ENCODE measurements around the gene CLEC18B.
"Not testable (repeated sequence)": the region's sequence is repeated elsewhere in the genome, so short reads cannot be mapped to it uniquely, and the experiment has no call there.

CLEC18B gene

GRCh38 chr16:74420612-74421481 lies at the start of gene CLEC18B:
CLEC18B (minus strand) TSS chr16:74421478; CDS start chr16:74421270, 208 bp downstream.
- not testable (repeated sequence) for TF ChIP-seq GATA2, GATA3 (IDR thresholded peaks at IDR 0.05; ENCODE audit: low read depth, low read length)

DNA sequence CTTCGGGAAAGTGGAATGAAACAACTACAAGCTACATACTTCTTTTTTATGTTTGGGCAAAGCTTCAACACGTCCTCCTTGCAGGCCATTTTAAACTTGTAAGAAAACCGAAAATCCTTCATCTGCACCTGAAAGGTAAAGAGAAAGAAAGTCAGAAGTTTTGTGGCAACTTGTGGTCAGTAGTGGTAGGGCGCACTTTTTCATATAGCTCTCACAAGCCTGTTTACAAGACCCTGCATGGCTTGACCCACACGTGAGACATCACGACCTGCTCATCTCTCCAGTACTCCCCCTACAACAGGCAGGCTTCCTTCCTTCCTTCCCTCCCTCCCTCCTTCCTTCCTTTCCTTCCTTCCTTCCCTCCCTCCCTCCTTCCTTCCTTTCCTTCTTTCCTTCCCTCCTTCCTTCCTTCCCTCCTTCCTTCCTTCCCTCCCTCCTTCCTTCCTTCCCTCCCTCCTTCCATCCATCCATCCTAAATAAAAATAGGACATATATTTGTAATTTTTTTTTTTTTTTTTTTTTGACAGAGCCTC lies 48.7 kb upstream of the CLEC18B start:
- no peak for TF ChIP-seq GATA2 (IDR thresholded peaks at IDR 0.05; ENCODE audit: low read depth, low read length)

GRCh38 chr16:74468807-74469525 lies 47.7 kb upstream of the CLEC18B start:
- no peak for TF ChIP-seq GATA3 (IDR thresholded peaks at IDR 0.05; ENCODE audit: low read depth, low read length)
- no peak for TF ChIP-seq GATA2 (IDR thresholded peaks at IDR 0.05; ENCODE audit: low read depth, low read length)

DNA sequence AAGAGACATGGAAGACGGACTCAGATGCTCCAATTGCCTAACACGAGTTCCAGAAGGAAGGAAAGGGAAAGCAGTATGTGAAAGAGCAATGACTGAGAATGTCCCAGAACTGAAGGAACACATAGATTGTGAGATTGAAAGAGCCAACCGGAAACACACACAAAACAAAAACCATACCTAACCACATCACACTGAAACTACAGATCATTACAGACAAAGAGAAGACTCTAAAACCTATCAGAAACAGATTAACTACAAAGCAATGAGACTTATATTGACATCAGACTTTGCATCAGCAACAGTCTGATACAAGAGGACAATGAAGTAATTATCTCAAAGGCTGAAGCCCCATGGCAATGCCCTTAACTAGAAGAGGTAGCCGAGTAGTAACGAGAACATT lies 45.6 kb upstream of the CLEC18B start:
- TF ChIP-seq GATA3 (IDR thresholded peaks at IDR 0.05; ENCODE audit: low read depth, low read length) (no peak), GATA2 (IDR thresholded peaks at IDR 0.05; ENCODE audit: low read depth, low read length) (no peak)

DNA sequence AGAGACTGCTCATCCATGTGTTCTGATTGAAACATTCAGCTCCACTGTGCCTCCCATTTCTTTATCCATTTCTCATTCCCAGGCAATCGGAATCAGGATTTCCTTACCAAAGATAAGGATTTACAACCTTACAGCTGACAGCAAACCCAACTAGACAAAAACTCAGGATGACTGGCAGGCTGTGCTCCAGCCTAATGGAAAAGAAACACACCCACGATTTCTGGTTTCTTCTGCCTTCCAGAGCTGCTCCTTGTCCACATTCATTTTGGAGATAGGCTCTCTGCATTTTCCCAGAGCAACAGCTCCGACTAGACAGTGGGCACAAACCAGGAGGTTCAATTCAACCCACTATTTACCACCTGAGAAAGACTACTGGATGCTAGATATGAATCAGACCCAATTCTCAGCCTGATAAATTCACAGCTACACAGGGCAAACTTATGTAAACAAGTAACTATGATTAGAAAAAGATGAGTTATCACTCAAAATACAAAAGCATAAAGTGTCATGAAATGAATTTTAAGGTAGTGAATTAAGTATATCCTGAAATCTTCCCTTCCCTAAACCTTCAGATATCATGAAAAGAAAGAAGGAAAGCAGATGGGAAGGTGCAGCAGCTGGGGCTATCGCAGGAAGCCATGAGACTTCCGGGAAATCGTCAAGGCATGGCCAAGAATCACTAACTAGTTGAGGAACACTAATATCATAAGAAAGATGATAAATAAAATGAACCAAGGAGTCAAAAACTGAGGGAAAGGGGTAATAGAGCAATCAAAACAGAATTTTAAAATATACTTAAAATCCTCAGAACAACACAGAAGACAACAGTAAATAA lies 44.8 kb upstream of the CLEC18B start:
- no peak for TF ChIP-seq GATA3 (IDR thresholded peaks at IDR 0.05; ENCODE audit: low read depth, low read length)
- TF ChIP-seq GATA2 (IDR thresholded peaks at IDR 0.05; ENCODE audit: low read depth, low read length) = no peak

- no peak for TF ChIP-seq GATA2 (IDR thresholded peaks at IDR 0.05; ENCODE audit: low read depth, low read length)
- no peak for TF ChIP-seq GATA3 (IDR thresholded peaks at IDR 0.05; ENCODE audit: low read depth, low read length)
These were observed 44.0 kb upstream of the CLEC18B start for GRCh38 chr16:74465281-74465680.

DNA sequence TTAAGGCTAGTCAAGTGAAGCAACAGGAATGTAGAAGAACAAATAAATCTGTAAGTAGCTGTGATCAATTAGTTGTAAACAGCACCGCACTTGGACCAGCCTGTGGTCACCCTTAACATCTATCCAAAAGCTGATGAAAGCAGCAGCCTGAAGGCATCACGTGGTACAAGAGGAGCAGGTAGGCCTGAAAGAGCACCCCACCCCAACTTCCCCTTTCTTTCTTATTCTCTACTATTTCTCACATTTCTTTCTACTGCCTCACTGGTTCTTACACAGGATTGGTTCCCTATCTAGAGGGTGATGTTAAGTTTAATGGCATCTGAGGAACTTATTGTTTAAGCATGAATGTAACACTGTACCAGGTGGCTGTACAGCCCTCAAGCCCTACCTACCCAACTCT lies 42.6 kb upstream of the CLEC18B start:
- TF ChIP-seq GATA2 (IDR thresholded peaks at IDR 0.05; ENCODE audit: low read depth, low read length) = no peak
- no peak for TF ChIP-seq GATA3 (IDR thresholded peaks at IDR 0.05; ENCODE audit: low read depth, low read length)

DNA sequence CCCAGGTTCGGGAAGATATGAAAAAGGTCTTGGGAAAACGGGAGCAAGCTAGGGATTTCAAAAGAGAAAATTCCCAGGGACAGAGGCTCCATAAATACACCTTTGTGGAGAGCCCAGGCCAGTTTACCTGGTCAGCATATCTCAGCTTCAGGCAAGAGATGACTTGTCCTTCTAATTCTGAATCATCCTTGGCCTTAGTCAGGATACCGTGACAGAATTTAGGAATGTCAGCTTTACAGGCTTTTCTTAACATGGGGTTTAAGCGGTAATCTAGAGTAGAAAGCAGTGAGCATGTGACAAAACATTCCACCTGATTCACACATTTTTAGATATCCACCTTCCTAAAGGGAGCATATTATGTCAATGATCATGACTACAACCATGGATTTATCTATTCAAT lies 41.1 kb upstream of the CLEC18B start:
- TF ChIP-seq GATA3 (IDR thresholded peaks at IDR 0.05; ENCODE audit: low read depth, low read length) = no peak
- no peak for TF ChIP-seq GATA2 (IDR thresholded peaks at IDR 0.05; ENCODE audit: low read depth, low read length)

- TF ChIP-seq GATA3 (IDR thresholded peaks at IDR 0.05; ENCODE audit: low read depth, low read length) = no peak
- no peak for TF ChIP-seq GATA2 (IDR thresholded peaks at IDR 0.05; ENCODE audit: low read depth, low read length)
These were observed 40.5 kb upstream of the CLEC18B start for GRCh38 chr16:74461826-74462225.

- TF ChIP-seq GATA2 (IDR thresholded peaks at IDR 0.05; ENCODE audit: low read depth, low read length) (no peak), GATA3 (IDR thresholded peaks at IDR 0.05; ENCODE audit: low read depth, low read length) (no peak)
These were observed 39.3 kb upstream of the CLEC18B start for GRCh38 chr16:74460542-74460941.

DNA sequence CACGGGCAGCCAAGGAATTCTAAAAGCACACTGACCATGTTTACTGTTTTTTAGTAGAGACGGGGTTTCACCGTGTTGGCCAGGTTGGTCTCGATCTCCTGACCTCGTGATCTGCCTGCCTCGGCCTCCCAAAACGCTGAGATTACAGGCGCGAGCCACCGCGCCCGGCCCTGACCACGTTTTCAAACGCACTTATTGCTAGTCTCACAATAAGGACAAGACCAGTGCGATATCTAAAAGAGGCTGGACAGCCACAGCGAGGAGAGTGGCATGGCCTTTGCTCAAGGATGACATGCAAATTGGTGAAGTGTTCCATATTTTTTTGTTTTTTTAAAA lies 35.0 kb upstream of the CLEC18B start:
- TF ChIP-seq GATA2 (IDR thresholded peaks at IDR 0.05; ENCODE audit: low read depth, low read length) (no peak), GATA3 (IDR thresholded peaks at IDR 0.05; ENCODE audit: low read depth, low read length) (no peak)

DNA sequence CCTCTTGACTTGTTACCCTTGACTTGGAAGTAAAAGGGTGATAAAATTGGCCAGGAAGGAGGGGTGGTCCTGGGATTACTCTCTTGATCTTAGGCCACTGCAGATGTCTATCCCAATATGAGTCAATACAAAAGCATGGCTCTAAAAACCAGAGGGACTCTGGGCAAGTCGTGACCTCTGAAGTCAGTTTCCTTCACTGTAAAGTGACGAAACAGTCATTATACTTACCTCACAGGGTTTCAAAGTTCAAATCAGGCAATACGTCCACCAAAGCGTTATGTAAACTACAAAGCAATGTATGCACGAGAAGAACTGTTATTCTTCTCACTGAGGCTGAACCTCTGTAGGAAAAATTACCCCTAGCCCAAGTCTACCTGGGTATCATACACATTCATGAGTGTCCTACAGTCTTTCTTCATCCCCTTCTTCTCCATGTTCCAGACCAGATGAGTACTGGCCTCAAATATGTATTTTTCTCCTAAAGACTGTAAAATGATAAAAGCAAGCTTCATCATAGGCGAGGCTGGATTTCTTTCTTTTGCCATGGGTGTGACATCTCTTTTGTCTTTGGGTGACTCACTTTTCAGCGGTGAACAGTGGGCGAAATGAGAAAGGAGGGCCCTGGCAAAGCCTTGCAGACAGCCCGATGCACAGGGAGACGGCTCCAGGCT lies 34.5 kb upstream of the CLEC18B start:
- TF ChIP-seq GATA3 (IDR thresholded peaks at IDR 0.05; ENCODE audit: low read depth, low read length) (no peak), GATA2 (IDR thresholded peaks at IDR 0.05; ENCODE audit: low read depth, low read length) (no peak)

DNA sequence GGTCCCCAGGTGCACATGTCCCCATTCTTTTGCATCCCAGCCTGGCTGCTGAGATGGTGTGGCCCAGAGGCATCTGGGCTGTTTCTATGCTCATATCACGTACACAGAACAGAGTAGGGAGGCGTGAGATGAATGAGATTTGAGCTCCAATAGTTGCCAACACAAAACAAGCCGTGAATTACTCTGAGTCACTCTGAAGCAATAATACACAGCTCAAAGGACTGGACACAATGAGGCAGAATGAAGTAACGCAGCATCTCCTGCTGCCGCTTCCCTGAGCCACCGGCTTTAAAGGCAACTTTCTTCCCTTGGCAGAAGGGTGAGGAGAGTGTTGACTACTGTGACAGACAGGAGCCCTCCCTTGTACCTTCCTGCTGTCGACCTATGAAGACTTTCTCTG lies 33.9 kb upstream of the CLEC18B start:
- TF ChIP-seq GATA2 (IDR thresholded peaks at IDR 0.05; ENCODE audit: low read depth, low read length) = no peak
- TF ChIP-seq GATA3 (IDR thresholded peaks at IDR 0.05; ENCODE audit: low read depth, low read length) = no peak
